AG08395 (cell line): ENCODE measurements around the gene NOTCH4.
"Not testable (repeated sequence)": the region's sequence is repeated elsewhere in the genome, so short reads cannot be mapped to it uniquely, and the experiment has no call there.

Source experiments
- DNase-seq: peaks from one replicate; pipeline ENCODE4 v3.0.0; 2012; ENCODE audit warnings: mixed read lengths, low spot score

NOTCH4 gene

DNA sequence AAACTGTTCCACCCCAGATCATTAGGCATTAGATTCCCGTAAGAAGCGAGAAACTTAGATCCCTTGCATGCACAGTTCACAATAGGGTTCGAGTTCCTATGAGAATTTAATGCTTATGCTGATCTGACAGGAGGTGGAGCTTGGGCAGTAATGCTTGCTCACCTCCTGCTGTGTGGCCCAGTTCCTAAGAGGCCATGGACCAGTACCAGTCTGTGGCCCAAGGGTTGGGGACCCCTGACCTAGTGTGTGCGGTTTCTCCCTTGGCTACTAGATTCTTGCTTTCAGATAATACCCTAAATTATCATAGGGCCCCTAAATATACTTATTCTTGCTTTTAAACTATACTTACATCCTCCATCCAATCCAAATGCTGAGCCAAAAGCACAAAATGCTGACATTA, 29.5 kb downstream of the NOTCH4 start:
- no peak for DNase-seq

DNA sequence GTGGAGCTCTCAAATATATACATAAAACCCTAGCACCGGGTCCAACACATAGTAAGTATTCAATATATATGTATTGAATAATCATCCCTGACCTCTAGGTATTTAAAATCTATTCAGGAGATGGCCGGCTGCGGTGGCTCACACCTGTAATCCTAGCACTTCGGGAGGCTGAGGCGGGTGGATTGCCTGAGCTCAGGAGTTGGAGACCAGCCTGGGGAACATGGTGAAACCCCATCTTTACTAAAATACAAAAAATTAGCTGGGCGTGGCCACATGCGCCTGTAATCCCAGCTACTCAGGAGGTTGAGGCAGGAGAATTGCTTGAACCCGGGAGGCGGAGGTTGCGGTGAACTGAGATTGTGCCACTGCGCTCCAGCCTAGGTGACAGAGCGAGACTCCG, 30.8 kb downstream of the NOTCH4 start:
- not testable (repeated sequence) for DNase-seq

DNA sequence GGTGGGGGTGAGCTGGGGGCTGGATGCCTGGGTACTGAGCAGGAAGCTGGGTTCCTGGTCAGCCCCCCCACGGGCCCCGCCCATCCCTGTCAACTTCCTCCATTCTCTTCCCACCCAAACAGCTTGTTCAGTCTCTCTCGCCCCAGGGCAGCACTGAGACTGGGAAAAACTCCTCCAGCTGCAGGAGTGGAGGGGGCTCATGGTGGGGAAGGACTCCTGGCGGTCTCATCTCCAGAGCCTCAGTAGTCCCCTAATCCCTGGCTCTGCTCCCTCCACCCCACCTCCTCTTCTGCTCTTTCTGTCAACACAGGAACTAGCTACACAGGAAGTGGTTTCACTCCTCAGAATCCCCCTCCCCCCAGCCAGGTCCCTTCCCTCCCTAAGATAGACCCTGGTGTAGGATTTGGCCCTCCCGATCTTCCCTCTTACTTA, 31.2 kb downstream of the NOTCH4 start, which contains the start of gene GPSM3:
TSS of gene GPSM3 (minus strand) at position 36 of the 432 bp plus-strand sequence. CDS start 130 bp downstream, outside the sequence.
- no peak for DNase-seq

DNA sequence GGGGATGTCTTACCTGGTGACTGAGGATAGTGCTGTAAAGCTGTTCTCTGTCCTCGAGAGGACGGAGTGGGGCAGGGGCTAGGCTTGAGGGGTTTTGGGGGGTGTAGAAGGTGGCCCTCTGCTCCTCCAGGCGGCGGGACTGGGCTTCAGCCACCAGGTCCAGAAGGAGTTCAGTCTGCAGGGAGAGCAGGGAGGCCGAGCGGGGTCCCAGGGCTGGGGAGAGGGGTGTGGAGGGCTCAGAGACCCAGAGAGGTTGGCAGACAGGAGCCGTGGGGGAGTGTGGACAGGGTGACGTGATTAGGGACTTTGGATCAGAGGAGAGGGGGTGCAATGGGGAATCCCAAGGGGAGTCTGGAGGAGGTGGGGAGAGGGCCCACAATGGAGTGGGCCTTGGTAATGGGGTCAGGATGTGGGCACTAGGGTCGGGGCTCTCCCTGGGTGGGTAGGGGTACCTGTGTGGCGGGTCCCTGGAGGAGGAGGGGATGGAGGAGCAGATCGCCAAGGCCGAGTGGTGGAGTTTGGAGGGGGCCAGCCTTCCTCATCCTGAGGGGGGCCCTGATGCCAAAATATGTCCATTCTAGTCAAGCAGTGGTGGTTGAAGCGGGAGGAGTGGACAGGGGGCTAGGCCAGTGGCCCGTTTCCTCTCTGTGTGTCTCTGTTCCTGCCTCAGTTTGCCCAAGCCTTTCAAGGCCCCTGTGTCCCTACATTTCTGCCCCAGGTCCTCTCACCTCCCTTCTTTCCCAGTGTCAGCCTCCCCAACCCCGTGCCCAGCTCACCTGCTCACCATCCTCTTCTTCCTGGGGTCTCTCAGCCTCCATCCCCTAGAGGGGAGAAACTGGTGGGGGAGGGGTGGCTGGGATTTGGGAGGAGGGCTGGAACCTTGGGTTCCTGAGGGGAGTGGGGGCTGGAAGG, 31.9 kb downstream of the NOTCH4 start:
- DNase-seq, result no peak

DNA sequence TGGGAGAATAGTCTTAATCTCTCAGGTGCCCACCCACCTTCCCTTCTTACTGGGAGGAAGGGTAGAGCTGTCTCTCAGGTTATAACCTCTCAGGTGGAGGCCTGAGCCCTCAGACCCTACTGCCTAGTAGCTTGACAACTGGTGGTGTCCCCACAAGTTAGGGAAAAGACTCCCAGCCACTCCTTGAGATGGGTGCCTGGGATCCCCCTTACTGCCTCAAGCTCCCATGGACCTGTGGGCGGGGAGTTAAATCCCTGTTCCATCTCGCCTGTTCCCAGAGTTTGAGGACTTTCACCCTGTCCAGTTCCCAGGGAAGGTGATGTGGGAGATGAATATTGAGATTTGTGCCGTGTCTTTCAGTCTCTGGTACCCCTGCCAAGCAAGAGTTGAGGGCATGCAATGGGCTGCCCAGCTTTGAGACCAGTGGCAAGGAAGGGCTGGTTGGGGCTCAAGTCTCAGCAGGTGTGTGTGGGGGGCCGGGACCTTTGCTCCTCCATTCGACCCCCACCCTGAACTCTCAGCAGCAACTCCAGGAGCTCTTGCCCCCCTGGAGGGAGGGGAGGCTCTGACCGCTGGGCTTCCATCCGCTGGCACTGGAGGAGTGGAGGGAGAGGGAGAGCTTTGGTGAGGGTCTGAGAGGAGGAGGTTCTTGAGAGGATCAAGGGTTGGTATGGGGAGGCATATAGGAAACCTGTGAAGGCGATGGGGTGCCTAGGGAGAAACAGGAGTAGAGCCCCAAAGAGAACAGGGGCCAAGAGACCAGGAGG, 32.8 kb downstream of the NOTCH4 start:
- no peak for DNase-seq

DNA sequence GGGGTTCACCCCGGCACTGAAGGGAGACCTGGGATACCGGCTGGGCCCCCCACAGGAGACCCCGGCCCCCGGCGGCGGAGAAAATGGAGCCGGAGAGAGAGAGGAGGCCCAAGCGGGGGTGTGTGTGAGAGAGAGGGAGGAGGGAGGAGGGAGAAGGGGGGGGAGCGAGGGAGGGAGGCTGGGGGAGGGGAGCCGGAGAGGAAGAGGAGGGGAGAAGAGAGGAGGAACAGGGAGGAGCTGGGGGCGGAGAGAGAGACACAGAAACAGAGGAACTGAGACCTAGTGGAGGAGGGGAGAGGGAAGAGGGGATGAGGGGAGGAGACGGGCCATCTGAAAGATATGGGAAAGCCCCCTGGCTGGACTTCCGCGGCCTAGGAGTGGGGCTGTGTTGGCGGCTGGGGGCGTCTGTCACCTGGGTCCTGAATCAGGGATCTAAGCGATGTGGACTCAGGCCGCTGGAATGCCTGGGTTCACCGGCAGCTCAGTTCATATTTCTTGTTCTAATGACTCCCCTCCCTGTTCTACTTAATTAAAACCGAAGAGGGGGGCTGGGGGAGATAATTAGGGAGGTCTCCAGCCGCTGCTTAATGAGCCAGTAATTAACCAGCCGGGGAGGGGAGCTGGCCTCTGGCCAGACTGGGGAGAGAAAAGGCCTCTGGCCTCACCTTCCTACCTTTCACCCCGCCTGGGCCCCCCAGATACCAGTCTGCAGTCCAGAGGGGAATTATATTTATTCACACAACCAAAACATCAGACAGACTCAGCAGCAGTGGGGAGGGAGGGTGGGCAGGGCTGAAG, 33.6 kb downstream of the NOTCH4 start, which contains the start of gene PBX2:
TSS of gene PBX2 (minus strand) at position 149 of the 798 bp plus-strand sequence. CDS start 287 bp downstream, outside the sequence.
- DNase-seq, result peak; percentile 73

DNA sequence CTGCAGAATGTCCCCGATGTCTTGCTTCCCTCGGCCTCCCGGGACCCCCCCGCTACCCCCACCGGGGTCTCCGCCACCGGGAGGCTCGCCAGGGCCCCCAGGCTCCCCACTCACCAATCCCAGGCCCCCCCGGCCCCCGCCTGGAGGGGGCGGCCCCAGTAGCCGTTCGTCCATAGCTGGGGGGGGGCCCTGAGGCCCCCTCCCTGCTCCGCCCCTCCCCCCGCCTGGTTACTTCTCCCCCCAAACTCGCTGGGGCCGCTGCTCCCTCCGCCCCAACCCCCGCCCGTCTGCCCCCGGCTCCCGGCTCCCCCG, 34.2 kb downstream of the NOTCH4 start:
- no peak for DNase-seq

DNA sequence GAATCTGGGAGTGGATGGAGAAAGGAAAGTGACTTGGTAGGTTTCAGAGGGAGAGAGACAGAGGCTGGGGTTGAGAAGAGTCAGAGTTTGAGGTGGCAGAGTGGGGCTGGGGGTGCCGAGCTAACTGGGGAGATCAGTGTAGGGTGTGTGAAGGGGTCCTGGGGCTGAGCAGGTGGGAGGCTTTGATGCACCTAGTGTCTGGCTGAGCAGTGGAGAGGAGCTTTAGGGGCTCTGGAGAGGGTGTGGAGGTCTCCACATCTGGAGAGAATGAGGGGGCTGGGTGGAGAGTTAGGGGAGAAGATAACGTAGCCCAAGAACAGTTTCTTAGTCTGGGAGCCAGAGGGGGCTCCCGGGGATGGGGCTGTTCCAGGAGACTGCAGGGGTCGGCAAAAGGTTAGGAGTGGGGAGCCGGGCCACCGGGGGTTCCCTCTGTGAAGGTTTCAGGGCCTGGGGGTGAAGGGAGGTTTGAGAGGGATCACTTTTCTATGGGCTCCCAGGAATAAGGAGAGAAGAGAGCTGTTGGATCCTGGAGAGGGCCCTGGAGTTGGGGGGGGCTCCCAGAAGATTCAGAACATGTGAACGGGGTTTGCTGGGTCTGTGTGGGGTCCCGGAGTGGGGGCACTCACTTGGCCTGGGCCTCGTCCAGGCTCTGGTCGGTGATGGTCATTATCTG, 34.7 kb downstream of the NOTCH4 start:
- no peak for DNase-seq

DNA sequence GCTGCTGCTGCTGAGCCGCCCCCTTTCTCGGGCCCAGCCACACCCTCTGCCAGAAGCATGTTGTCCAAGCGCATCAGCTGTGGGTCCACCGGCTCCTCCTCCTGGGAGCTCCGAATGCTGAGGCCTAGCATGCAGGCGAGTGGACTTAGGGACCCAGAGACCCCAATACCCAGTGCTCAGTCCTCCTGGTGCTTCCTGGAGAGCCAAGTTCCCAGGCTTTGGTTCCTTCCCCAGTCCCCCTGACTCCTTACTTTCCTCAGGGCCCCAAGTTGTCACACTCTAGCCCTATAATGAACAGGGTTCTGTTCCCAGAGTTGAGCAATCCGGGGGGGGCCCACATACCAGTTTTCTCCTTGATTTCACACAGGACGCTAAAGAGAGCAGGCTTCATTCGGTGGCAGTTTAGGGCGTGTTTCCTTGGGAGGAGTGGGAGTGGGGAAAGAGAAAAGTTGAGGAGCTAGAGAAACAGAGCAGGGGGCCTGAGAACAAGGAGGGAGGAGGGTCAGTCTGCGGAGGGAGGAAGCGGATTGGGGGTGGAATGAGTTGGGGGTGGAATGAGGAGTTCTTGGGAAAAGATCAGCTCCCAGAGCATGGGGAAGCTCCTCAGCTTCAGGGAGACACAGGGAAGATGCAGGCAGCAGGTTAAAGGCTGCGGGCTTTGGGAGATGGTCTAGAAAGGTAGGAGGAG, 35.3 kb downstream of the NOTCH4 start:
- no peak for DNase-seq

DNA sequence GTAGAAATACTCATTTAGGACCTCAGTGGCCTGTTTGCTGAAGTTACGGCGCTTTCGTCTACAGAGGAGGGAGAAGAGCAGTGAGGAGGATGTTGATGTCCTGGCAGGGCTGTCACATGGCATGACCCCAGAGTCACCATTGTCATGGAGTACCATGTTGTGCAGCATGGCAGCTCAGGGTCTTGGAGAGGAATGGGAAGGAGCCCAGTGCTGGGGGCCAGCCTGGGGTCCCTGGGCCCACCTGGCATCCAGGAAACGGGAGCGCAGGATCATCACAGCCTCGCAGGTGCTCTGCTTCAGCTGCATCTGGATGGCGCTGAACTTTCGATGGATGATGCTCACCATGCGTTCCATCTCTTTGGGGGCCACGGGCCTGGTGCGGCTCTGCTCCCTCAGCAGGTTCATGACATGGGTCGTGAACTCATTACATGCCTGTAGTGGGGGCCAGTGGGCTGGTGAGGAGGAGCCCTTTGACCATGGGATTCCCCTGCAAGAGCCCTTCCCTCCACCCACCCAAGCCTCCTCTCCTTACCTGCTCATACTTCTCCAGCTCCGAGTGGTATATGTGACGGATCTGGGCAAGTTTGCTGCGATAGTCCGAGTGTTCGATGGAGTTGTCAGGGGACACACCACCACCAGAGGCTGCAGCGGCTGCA, 36.0 kb downstream of the NOTCH4 start:
- not testable (repeated sequence) for DNase-seq

DNA sequence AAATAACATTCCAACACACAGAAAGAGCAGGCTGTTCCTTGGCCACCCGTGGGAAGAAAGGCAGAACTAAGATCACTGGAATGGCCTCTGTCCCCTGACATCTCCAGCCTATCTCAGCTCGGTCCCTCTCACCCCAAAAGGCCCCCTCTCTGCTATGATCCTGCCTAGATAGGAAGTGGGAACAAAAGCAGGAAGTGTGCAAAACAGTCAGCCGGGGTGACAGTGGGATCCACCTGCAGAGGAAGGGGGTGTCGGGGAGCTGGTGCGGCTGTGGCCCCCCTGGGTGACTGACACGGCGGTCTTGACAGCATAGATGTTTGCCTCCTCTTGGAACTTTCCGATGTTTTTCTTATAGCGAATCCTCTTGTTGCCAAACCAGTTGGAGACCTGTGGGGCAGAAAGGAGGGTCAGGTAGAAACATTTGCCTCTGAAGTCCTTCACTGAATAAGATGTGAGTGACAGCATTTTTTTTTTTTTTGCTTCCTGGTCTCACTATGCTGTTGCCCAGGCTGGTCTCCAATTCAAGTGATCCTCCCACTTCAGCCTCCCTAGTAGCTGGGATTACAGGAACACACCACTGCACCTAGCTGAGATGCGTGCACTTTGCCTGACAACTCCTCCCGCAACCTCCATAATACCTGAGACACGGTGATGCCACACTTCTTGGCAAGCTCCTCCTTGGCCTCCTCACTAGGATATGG, 36.7 kb downstream of the NOTCH4 start:
- no peak for DNase-seq

DNA sequence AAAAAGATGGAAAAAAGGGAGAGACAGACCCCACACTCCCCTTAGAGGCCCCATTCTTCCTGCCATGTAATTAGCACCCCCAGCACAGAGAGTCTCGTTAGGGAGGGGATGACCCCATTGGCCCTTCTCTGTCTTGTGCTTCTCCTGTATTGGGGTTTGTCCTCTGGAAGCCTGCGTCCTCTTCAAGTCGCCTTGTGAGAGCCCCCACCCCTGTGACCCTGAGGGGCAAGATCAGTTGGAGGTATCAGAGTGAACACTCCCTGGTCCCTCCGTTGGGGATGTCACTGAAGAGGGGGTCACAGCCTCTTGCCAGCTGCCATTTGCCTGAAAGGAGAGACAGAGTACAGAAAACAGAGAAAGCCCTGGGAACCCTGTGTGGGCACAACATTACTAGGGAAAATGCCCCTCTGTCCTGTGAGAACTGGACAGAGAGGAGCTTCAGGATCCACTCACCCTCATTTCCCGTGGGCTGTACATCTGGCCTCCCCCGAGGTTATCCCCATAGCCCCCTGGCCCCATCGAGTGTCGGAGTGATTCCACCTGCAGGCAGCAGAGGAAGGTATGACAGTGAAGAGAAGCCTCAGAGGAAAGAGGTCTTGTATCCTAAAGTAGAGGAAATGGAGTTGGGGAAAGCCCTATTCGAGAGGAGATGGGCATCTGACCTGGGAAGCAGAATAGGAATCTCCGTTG, 37.6 kb downstream of the NOTCH4 start:
- DNase-seq, result not testable (repeated sequence)

DNA sequence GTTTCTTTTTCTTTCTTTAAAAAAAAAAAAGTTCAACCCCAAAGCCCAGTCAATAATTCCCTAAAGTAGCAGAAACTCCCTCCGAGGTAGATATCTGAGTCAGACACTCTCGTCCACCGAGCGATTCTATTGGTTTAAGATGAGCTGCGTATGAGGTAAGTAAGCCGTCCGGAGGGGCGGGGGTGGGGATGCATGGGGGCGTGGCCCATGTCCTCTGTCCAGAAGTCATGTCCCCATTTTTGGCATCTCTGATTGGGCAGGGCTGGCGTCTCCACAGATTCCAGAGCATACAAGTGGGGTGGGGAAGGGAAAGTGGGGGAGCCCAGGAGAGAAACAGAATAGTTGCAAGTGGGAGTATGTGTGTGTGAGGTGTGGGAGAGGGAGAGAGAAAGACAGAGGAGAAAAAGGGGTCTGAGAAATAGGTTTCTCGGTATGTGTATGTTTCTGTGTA, 38.2 kb downstream of the NOTCH4 start:
- DNase-seq, result peak; percentile 75

DNA sequence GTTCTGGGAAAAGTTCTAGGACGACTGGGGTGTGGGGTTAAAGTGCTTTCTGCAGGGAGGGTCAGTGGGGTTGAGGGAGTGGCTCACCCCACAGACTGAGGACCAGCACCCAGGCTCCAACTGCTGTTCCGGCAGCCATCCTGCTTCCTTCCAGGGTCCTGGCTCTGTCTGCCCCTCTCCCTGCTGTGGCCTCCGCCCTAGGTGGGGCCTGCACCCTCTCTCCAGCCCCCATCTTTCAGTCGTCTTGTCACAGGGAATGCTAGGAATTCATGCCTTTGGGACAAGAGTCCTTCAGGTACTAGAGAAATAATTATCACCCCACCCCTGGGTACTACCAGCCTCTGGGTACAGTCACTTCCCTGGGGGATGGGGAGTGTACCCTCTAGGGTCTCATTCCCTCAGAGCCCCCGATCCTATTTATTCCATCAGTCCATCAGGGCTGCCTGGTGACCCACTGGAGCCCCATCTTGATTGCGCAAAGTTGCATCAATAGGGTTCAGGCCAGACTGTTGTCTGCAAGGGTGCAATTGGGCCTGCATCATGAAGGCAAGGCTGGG, 39.7 kb downstream of the NOTCH4 start, which contains the start of gene AGER:
TSS of gene AGER (minus strand) at position 170 of the 557 bp plus-strand sequence. CDS start at position 139, 31 bp downstream.
- DNase-seq, result no peak

DNA sequence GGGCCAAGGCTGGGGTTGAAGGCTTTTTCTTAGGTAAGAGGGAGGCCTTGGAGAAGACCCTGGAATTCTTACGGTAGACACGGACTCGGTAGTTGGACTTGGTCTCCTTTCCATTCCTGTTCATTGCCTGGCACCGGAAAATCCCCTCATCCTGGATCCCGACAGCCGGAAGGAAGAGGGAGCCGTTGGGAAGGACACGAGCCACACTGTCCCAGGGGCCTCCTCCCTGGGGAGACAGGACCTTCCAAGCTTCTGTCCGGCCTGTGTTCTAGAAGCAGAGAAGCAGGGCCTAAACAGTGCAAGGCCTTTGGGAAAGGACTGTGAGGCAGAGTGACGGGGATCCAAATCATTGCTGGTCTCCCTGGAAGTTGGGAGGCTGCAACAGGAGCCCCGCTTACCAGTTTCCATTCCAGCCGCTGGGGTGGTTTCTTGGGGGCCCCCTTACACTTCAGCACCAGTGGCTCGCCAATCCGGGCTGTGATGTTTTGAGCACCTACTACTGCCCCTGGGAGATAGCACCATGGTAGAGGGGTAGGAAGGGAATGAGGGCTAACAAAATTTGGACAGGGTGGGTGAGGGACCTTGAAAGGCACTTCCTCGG, 40.3 kb downstream of the NOTCH4 start:
- no peak for DNase-seq

DNA sequence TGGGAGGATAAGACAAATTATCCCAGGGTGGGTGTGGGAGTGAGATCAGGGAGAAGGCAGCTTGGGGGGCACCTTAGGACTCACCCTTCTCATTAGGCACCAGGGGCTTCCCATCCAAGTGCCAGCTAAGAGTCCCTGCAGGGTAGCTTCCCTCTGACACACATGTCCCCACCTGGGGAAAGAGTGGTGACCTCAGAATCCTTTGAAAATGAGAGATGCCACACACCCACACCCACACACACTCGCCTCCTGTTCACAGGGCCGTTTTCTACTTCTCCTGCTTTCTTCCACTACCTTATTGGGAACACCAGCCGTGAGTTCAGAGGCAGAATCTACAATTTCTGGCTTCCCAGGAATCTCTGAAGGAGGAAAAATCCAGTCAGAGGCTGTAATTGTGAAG, 40.8 kb downstream of the NOTCH4 start:
- DNase-seq, result no peak

DNA sequence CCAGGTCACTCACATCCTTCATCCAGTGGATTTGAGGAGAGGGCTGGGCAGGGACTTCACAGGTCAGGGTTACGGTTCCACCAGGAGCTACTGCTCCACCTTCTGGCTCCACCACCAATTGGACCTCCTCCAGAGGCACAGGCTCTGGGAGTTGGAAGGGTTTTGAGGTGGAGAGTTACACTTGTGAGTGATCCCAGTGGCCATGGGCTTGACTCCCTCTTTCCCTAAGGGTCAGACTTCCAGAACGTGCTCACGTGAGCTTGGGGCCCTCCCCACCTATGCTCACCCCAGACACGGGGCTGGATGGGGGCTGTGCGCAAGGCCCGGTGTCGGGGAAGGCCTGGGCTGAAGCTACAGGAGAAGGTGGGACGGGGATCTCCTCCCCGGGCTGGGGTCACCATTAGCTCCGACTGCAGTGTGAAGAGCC, 41.3 kb downstream of the NOTCH4 start:
- DNase-seq, result no peak

DNA sequence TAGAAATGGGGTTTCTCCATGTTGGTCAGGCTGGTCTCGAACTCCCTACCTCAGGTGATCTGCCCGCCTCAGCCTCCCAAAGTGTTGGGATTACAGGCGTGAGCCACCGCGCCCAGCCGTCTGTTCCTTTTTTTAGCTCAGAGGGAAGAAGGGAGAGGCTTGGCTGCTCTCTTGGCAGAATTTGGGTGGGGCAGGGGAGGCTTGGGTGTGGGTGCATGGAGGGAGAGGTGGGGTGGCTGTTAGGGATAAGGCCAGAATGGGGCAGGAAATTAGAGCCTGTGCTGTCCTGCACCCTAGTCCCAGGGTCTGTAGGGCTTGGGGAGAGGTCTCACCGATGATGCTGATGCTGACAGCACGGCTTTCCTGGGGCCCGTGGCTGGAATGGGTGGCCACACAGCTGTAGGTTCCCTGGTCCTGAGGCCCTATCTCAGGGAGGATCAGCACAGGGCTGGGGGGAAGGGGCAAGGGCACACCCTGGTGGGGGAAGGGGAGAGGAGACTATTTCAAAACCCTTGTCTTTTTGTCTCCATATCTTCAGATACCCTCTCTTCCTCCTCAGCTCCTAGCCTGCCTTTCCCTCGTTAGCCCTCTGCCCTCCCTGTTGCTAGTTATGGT, 41.8 kb downstream of the NOTCH4 start:
- DNase-seq, result no peak
